OCI-LY3 (cell line): Measurements from ENCODE around the gene HAGH.

Experiments used
- H2AFZ ChIP-seq: fragments of 200-600, 300-600 bp; shearing (Covaris generic); 2 replicates; pipeline ENCODE4 v1.6.0; 2014; ENCODE audit warnings: antibody characterized with exemption, low read depth, low read length
- H3K27ac ChIP-seq: fragments of 200-600, 300-600 bp; sonication (generic); 2 replicates; pipeline ENCODE4 v1.5.1; 2014; ENCODE audit warnings: mild to moderate bottlenecking, low read length, moderate library complexity, mixed read lengths
- H3K27me3 ChIP-seq: fragments of 200-600, 300-600 bp; sonication (generic); 2 replicates; pipeline ENCODE4 v1.6.1; 2014; ENCODE audit warnings: low read depth, low read length, mixed read lengths
- H3K36me3 ChIP-seq: fragments of 200-600, 300-600 bp; sonication (generic); replicated peaks from 2 replicates; pipeline ENCODE3; 2014; ENCODE audit warnings: low read depth, low read length, mixed read lengths
- H3K4me1 ChIP-seq: fragments of 300-600, 200-600 bp; sonication (generic); 2 replicates; pipeline ENCODE4 v1.6.1; 2014; ENCODE audit warnings: low read length, mixed read lengths
- H3K4me2 ChIP-seq: fragments of 200-600, 300-600 bp; sonication (generic); 2 replicates; pipeline ENCODE4 v1.6.1; 2014; ENCODE audit warnings: low read length, mixed read lengths
- H3K4me3 ChIP-seq: fragments of 300-600, 200-600 bp; sonication (generic); 2 replicates; pipeline ENCODE4 v1.5.1; 2014; ENCODE audit warnings: antibody characterized with exemption, mild to moderate bottlenecking, low read length, moderate library complexity
- H3K79me2 ChIP-seq: fragments of 300-600, 200-600 bp; shearing (Covaris generic); 2 replicates; pipeline ENCODE4 v1.6.1; 2014; ENCODE audit warnings: mild to moderate bottlenecking, low read length, mixed read lengths
- H3K9ac ChIP-seq: fragments of 300-600, 200-600 bp; shearing (Covaris generic); 2 replicates; pipeline ENCODE4 v1.6.0; 2014; ENCODE audit warnings: mild to moderate bottlenecking, low read length, moderate library complexity
- H3K9me3 ChIP-seq: fragments of 200-600, 300-600 bp; shearing (Covaris generic); 2 replicates; pipeline ENCODE4 v1.6.1; 2014; ENCODE audit warnings: low read length, mixed read lengths; ENCODE audit not compliant: insufficient read depth
- H4K20me1 ChIP-seq: fragments of 200-600, 300-600 bp; sonication (generic); 2 replicates; pipeline ENCODE4 v1.6.1; 2016; ENCODE audit warnings: low read length, mixed read lengths; ENCODE audit not compliant: insufficient read depth
- CTCF ChIP-seq: fragments of 200-600, 300-600 bp; sonication (generic); IDR thresholded peaks from 2 replicates; pipeline ENCODE4 v1.5.1; 2014; ENCODE audit warnings: antibody characterized with exemption, low read length, low read depth
- EZH2phosphoT487 ChIP-seq: fragments of 200-600 bp; shearing (Covaris generic); IDR thresholded peaks from 2 replicates; pipeline ENCODE4 v1.6.1; 2018; ENCODE audit warnings: antibody characterized with exemption, mixed run types, low read depth

Gene HAGH

GRCh38 chr16:1779741-1780676 is 46.6 kb downstream of the HAGH start:
- no peaks in the 10 kb centered on the region for H3K36me3 ChIP-seq
- no peak overlapping the region for H2AFZ ChIP-seq
- peaks cover 11% of the 10 kb centered on the region for H3K4me1 ChIP-seq
- TF ChIP-seq EZH2phosphoT487 (no peak), CTCF (no peak)
- no peaks in the 10 kb centered on the region for H4K20me1 ChIP-seq
- H3K79me2 ChIP-seq, result peaks cover 32% of the 10 kb centered on the region
- H3K9me3 ChIP-seq, result no peaks in the 10 kb centered on the region
- H3K4me2 ChIP-seq, result no peak overlapping the region
- no peaks in the 10 kb centered on the region for H3K27me3 ChIP-seq
- no peak overlapping the region for H3K27ac ChIP-seq
- H3K4me3 ChIP-seq, result no peak overlapping the region
- no peak overlapping the region for H3K9ac ChIP-seq

DNA sequence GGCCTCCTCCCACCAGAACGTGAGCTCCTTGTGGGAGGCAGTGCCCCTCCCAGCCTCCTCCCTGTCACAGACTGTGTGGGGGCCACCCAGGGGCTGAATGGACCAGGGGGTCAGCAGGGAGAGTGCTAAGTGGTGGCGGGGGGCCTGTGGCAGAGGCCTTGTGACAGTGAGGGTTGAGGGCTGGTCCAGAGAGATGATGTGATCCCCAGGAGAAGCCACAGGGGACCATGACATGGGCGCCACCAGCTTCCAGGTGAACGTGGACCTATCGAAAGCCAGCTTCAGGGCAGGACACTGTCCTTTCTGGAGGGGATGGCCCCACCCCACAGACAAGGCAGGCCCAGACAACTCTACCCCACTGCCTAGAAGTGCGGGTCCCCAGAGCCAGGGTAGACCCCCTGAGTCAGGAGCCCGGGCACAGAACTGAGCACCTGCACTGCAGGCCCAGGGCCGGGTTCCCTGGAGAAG is 47.4 kb downstream of the HAGH start:
- H3K4me3 ChIP-seq, result no peak overlapping the region
- no peak overlapping the region for H3K4me2 ChIP-seq
- no peaks in the 10 kb centered on the region for H3K36me3 ChIP-seq
- H4K20me1 ChIP-seq, result no peaks in the 10 kb centered on the region
- peaks cover 32% of the 10 kb centered on the region for H3K79me2 ChIP-seq
- H2AFZ ChIP-seq, result no peak overlapping the region
- no peak overlapping the region for H3K27ac ChIP-seq
- H3K9me3 ChIP-seq, result no peaks in the 10 kb centered on the region
- no peaks in the 10 kb centered on the region for H3K27me3 ChIP-seq
- H3K4me1 ChIP-seq, result peaks cover 16% of the 10 kb centered on the region
- no peak for TF ChIP-seq EZH2phosphoT487
- no peak for TF ChIP-seq CTCF
- H3K9ac ChIP-seq, result no peak overlapping the region

DNA sequence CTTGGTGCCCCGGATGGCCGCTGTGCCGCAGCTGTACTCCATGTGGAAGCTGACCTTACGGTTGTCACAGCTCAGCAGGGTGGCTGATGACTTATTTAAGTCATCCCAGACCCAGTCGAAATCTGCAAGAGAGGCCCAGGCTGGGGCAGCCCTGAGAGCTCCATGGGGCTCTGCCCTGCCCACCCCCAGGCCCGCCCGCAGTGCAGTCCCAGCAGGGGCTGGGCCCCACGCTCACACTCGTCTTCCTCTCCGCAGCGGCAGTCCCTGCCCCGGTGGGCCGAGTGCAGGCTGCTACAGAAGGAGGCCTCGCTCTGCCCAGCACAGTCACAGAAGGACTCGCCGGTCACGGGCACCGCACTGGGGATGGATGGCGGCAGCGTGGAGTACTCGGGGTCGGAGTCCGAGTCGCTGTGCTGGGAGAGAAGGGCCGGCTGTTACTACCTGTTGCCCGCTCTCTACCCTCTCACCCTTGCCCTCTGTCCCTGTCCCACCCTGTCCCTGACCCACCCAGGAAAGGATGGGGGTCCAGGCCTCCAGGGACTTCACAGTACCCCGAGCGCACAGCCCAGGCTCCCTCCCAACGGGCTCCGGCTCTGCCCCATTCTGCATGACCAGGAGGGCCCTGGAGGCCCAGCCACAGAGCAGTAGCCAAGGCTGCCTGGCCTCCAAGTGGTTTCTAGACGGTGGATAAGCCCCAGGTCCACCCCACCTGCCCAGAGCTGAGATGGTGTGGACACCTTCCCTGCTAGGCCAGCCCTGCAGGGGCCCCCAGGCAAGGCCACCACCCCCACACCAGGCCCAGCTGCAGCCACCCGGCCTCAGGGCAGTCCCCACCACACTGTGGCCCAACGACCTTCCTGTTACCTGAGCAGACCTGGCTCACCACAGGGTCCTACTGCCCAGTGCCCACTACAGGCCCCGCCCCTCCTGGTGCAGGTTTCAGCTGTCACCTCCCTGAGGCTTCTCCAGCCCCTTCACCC is 48.1 kb downstream of the HAGH start:
- H3K9me3 ChIP-seq, result no peaks in the 10 kb centered on the region
- peaks cover 15% of the 10 kb centered on the region for H3K4me1 ChIP-seq
- H3K27ac ChIP-seq, result no peak overlapping the region
- H4K20me1 ChIP-seq, result no peaks in the 10 kb centered on the region
- no peak for TF ChIP-seq EZH2phosphoT487
- no peak for TF ChIP-seq CTCF
- H3K9ac ChIP-seq, result no peak overlapping the region
- H3K4me2 ChIP-seq, result no peak overlapping the region
- no peak overlapping the region for H3K4me3 ChIP-seq
- H2AFZ ChIP-seq, result no peak overlapping the region
- no peaks in the 10 kb centered on the region for H3K27me3 ChIP-seq
- peaks cover 32% of the 10 kb centered on the region for H3K79me2 ChIP-seq
- no peaks in the 10 kb centered on the region for H3K36me3 ChIP-seq
